OCI-LY7 (cell line): ENCODE results near the gene C2.

Experiments
- CTCF ChIP-seq: fragments of 200-600 bp; sonication (generic); conservative IDR thresholded peaks from 2 replicates; pipeline ENCODE4 v1.5.1; 2014; ENCODE audit warnings: mild to moderate bottlenecking, antibody characterized with exemption, low read length, moderate library complexity, mixed read lengths
- EZH2phosphoT487 ChIP-seq: fragments of 200-600 bp; sonication (generic); IDR thresholded peaks from 2 replicates; pipeline ENCODE4 v1.6.1; 2018; ENCODE audit warnings: low read depth, borderline replicate concordance, mild to moderate bottlenecking, mixed run types, antibody characterized with exemption, low read length, moderate library complexity, mixed read lengths

DNA sequence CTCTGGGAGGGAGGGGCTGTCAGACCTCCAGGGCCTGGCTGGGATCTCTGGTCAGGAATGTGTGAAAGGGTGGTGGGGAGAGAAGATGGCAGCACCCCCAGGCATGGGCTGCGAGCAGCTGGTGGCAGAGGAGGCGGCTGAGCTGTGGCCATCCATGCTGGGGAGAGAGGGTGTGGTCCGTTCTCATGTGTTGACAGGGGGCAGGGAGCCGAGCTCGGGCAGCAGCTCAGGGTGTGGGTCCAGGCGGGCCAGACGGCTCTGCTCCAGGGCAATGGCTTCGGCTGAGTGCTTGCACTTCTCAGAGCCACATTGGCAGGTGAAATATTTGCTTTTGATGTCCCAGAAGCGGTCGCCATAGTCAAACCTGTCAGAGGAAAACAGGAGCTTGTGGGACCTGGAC, 47.6 kb upstream of the C2 start:
- no peak for TF ChIP-seq CTCF
- no peak for TF ChIP-seq EZH2phosphoT487
